Activated CD4-positive, alpha-beta T cell treated with anti-CD3 and anti-CD28 coated beads for 36 hours (primary cell): Measurements from ENCODE around the gene RALBP1. TPM values are rescaled to one million over a fixed set of nuclear protein-coding genes. Genes with fewer than 3 reads are reported as not detected.

Source experiments
- ATAC-seq: fragments of 200-7000 bp; cut with Tn5 transposase; one replicate; pipeline ENCODE4 v1.10.0; 2021; ENCODE audit warnings: mild to moderate bottlenecking, moderate library complexity
- CTCF ChIA-PET: fragments of 350-600 bp; sonication (Branson Sonifier 250); formaldehyde crosslinking; loops from one replicate; lab custom pipeline; 2021; ENCODE audit warnings: antibody characterized with exemption; lab: Charles Lee
- POLR2A ChIA-PET: fragments of 350-600 bp; sonication (Branson Sonifier 250); formaldehyde crosslinking; loops from one replicate; lab custom pipeline; 2021; ENCODE audit warnings: antibody characterized with exemption, inconsistent platforms; lab: Charles Lee
- DNase-seq: peaks from one replicate; pipeline ENCODE4 v3.0.0-alpha.2; 2020
- H3K27ac Mint-ChIP-seq: one replicate; pipeline ENCODE4 v1.8.0; 2021; ENCODE audit warnings: mixed read lengths
- H3K27me3 Mint-ChIP-seq: one replicate; pipeline ENCODE4 v1.8.0; 2021; ENCODE audit warnings: mixed read lengths
- H3K36me3 Mint-ChIP-seq: one replicate; pipeline ENCODE4 v1.8.0; 2021; ENCODE audit warnings: low read depth, mixed read lengths
- H3K4me1 Mint-ChIP-seq: one replicate; pipeline ENCODE4 v1.8.0; 2021; ENCODE audit warnings: mixed read lengths
- H3K4me3 Mint-ChIP-seq: one replicate; pipeline ENCODE4 v1.8.0; 2021; ENCODE audit warnings: mild to moderate bottlenecking, moderate library complexity, mixed read lengths
- H3K9me3 Mint-ChIP-seq: one replicate; pipeline ENCODE4 v1.8.0; 2021; ENCODE audit warnings: low read depth, mixed read lengths
- intact Hi-C, 2 experiments: fragments of 100-400 bp; cut with DNase I in 1 of 2; cut with micrococcal nuclease in 1 of 2; formaldehyde crosslinking; loops; one replicate each; pipeline versions ENCODE4 v1.14.2 to v1.15.1; 2022 to 2024; cut with DNase I, micrococcal nuclease
- total RNA-seq, 2 experiments: library from RNA; stranded (reverse); gene quantifications; one replicate each; pipeline ENCODE4 v1.2.3, GENCODE V29; 2021

The RALBP1 gene
- total RNA-seq, 2 experiments from 2014 or later: 49.4 to 51.1 TPM

GRCh38 chr18:9571546-9571945, 96.2 kb downstream of the RALBP1 start:
- ATAC-seq (no peak), DNase-seq (no peak)
- no peaks in the 10 kb centered on the region for H3K4me1 Mint-ChIP-seq
- intact Hi-C loops: no loop called here
- ChIA-PET CTCF (interaction anchor here (1.3 kb wide), 1 partner anchor 34 kb away, joined by 3 read pairs; no protein-coding TSS in a partner anchor), POLR2A (no interaction called here)
- H3K9me3 Mint-ChIP-seq: no peaks in the 10 kb centered on the region
- H3K27ac Mint-ChIP-seq: no peak overlapping the region
- H3K27me3 Mint-ChIP-seq: no peaks in the 10 kb centered on the region
- H3K4me3 Mint-ChIP-seq: no peak overlapping the region
- peaks cover 26% of the 10 kb centered on the region for H3K36me3 Mint-ChIP-seq

GRCh38 chr18:9574473-9575115, 99.3 kb downstream of the RALBP1 start:
- Mint-ChIP-seq H3K27ac (no peak overlapping the region), H3K4me3 (no peak overlapping the region), H3K4me1 (no peaks in the 10 kb centered on the region), H3K9me3 (no peaks in the 10 kb centered on the region), H3K36me3 (peaks cover 26% of the 10 kb centered on the region), H3K27me3 (no peaks in the 10 kb centered on the region)
- intact Hi-C loops: loop anchor here in 1 of 2 experiments (2.0 kb wide), 1 partner anchor 196 kb away; no protein-coding TSS in a partner anchor
- ChIA-PET POLR2A (no interaction called here), CTCF (interaction anchor here (1.2 to 1.9 kb wide), 4 partner anchors 9 to 198 kb away, joined by 3 to 16 read pairs (median 6); no protein-coding TSS in a partner anchor)
- DNase-seq (no peak), ATAC-seq (no peak)

- intact Hi-C loops: loop anchor here in 1 of 2 experiments (2.0 kb wide), 1 partner anchor 195 kb away; no protein-coding TSS in a partner anchor
- Mint-ChIP-seq H3K4me3 (no peak overlapping the region), H3K4me1 (no peaks in the 10 kb centered on the region), H3K9me3 (no peaks in the 10 kb centered on the region), H3K36me3 (peaks cover 25% of the 10 kb centered on the region), H3K27me3 (no peaks in the 10 kb centered on the region), H3K27ac (no peak overlapping the region)
- ChIA-PET POLR2A (no interaction called here), CTCF (interaction anchor here (0.5 to 1.9 kb wide), 8 partner anchors 10 to 960 kb away, joined by 3 to 16 read pairs (median 3); no protein-coding TSS in a partner anchor)
- DNase-seq (peak; percentile 57), ATAC-seq (no peak)
Observed at GRCh38 chr18:9575558-9575957, 100.2 kb downstream of the RALBP1 start.

GRCh38 chr18:9577361-9577760, 102.0 kb downstream of the RALBP1 start:
- ChIA-PET CTCF (interaction anchor here (1.2 kb wide), 1 partner anchor 20 kb away, joined by 3 read pairs; no protein-coding TSS in a partner anchor), POLR2A (no interaction called here)
- no peak for ATAC-seq
- Mint-ChIP-seq H3K36me3 (peaks cover 33% of the 10 kb centered on the region), H3K9me3 (no peaks in the 10 kb centered on the region), H3K27ac (no peak overlapping the region), H3K27me3 (no peaks in the 10 kb centered on the region), H3K4me3 (no peak overlapping the region), H3K4me1 (no peaks in the 10 kb centered on the region)
- no peak for DNase-seq
- intact Hi-C loops: no loop called here

GRCh38 chr18:9578306-9578705, 103.0 kb downstream of the RALBP1 start:
- ChIA-PET POLR2A (no interaction called here), CTCF (interaction anchor here (1.1 to 1.2 kb wide), 2 partner anchors 51 to 193 kb away, joined by 3 read pairs; no protein-coding TSS in a partner anchor)
- no peaks in the 10 kb centered on the region for H3K4me1 Mint-ChIP-seq
- ATAC-seq (no peak), DNase-seq (no peak)
- peaks cover 41% of the 10 kb centered on the region for H3K36me3 Mint-ChIP-seq
- no peak overlapping the region for H3K4me3 Mint-ChIP-seq
- no peak overlapping the region for H3K27ac Mint-ChIP-seq
- H3K27me3 Mint-ChIP-seq: no peaks in the 10 kb centered on the region
- intact Hi-C loops: no loop called here
- no peaks in the 10 kb centered on the region for H3K9me3 Mint-ChIP-seq

- Mint-ChIP-seq H3K4me1 (no peaks in the 10 kb centered on the region), H3K27me3 (no peaks in the 10 kb centered on the region), H3K27ac (no peak overlapping the region), H3K9me3 (no peaks in the 10 kb centered on the region), H3K36me3 (peaks cover 48% of the 10 kb centered on the region), H3K4me3 (no peak overlapping the region)
- DNase-seq (no peak), ATAC-seq (no peak)
- intact Hi-C loops: no loop called here
- POLR2A ChIA-PET: no interaction called here
- CTCF ChIA-PET: interaction anchor here (0.6 kb wide), 1 partner anchor 510 kb away, joined by 7 read pairs; no protein-coding TSS in a partner anchor
Observed at GRCh38 chr18:9581667-9582066, 106.4 kb downstream of the RALBP1 start.

- DNase-seq (no peak), ATAC-seq (no peak)
- ChIA-PET CTCF (no interaction called here), POLR2A (no interaction called here)
- H3K27ac Mint-ChIP-seq: no peak overlapping the region
- H3K4me1 Mint-ChIP-seq: no peaks in the 10 kb centered on the region
- no peaks in the 10 kb centered on the region for H3K9me3 Mint-ChIP-seq
- peaks cover 50% of the 10 kb centered on the region for H3K36me3 Mint-ChIP-seq
- H3K27me3 Mint-ChIP-seq: no peaks in the 10 kb centered on the region
- intact Hi-C loops: no loop called here
- H3K4me3 Mint-ChIP-seq: no peak overlapping the region
Observed at GRCh38 chr18:9586814-9587213, 111.5 kb downstream of the RALBP1 start.

Other genes with a start within 250 kb of the RALBP1 start
- gene TWSG1, start 140.7 kb upstream of the RALBP1 start, total RNA-seq: 1 to 10 TPM; 7.9 to 8.8 TPM
- 10 to 100 TPM; 32.2 to 33.3 TPM for gene PPP4R1, start 139.0 kb downstream of the RALBP1 start, total RNA-seq
- 1 to 10 TPM in 1 of 2 experiments, under 1 TPM in 1; 0.48 to 1.8 TPM for gene RAB31, start 232.8 kb downstream of the RALBP1 start, total RNA-seq